Trophoblast cell (in vitro differentiated cells and primary cell): ENCODE results near the gene C1QA.

ENCODE experiments used
- DNase-seq, 2 donors: peaks; one replicate each; pipeline ENCODE4 v3.0.0-alpha.2; 2016
- H2AFZ ChIP-seq: 2 replicates; pipeline ENCODE4 v1.6.1; 2013; ENCODE audit warnings: low read length, moderate library complexity, mild to moderate bottlenecking; ENCODE audit not compliant: insufficient read depth, poor library complexity
- H2AK5ac ChIP-seq: 2 replicates; pipeline ENCODE4 v1.6.1; 2013; ENCODE audit warnings: mild to moderate bottlenecking, low read length
- H2BK120ac ChIP-seq: 2 replicates; pipeline ENCODE4 v1.6.1; 2013; ENCODE audit warnings: low read length, mild to moderate bottlenecking, moderate library complexity; ENCODE audit not compliant: insufficient read depth, poor library complexity
- H2BK12ac ChIP-seq: 2 replicates; pipeline ENCODE4 v1.6.1; 2013; ENCODE audit warnings: mild to moderate bottlenecking, low read length, moderate library complexity
- H2BK5ac ChIP-seq: 2 replicates; pipeline ENCODE4 v1.6.1; 2013; ENCODE audit warnings: low read length, low read depth, moderate library complexity, mild to moderate bottlenecking; ENCODE audit not compliant: poor library complexity
- H3K14ac ChIP-seq: 2 replicates; pipeline ENCODE4 v1.6.1; 2013; ENCODE audit warnings: mild to moderate bottlenecking, low read length
- H3K18ac ChIP-seq: 2 replicates; pipeline ENCODE4 v1.6.1; 2013; ENCODE audit warnings: mild to moderate bottlenecking, low read length
- H3K23ac ChIP-seq: 2 replicates; pipeline ENCODE4 v1.6.1; 2013; ENCODE audit warnings: low read length
- H3K27ac ChIP-seq: 2 replicates; pipeline ENCODE4 v1.5.1; 2013; ENCODE audit warnings: low read depth, mild to moderate bottlenecking, inconsistent platforms, low read length, moderate library complexity
- H3K27me3 ChIP-seq: 2 replicates; pipeline ENCODE4 v1.6.1; 2013; ENCODE audit warnings: inconsistent platforms, mild to moderate bottlenecking, low read length, moderate library complexity; ENCODE audit not compliant: insufficient read depth
- H3K36me3 ChIP-seq, 2 experiments: 1 replicate in 1 of 2; 2 replicates in 1 of 2; pipeline ENCODE4 v1.6.1; 2013; ENCODE audit warnings: low read length in 2 of 2, mild to moderate bottlenecking in 2 of 2, moderate library complexity in 1 of 2; ENCODE audit not compliant: insufficient read depth in 2 of 2, control insufficient read depth in 1 of 2
- H3K4ac ChIP-seq: 2 replicates; pipeline ENCODE4 v1.6.1; 2013; ENCODE audit warnings: low read depth, mild to moderate bottlenecking, low read length, moderate library complexity
- H3K4me1 ChIP-seq, 2 experiments: 1 replicate in 1 of 2; 2 replicates in 1 of 2; pipeline ENCODE4 v1.6.1; 2013; ENCODE audit warnings: low read length in 2 of 2, mild to moderate bottlenecking in 2 of 2, moderate library complexity in 1 of 2; ENCODE audit not compliant: insufficient read depth in 2 of 2, control insufficient read depth in 1 of 2
- H3K4me2 ChIP-seq: 2 replicates; pipeline ENCODE4 v1.6.1; 2013; ENCODE audit warnings: inconsistent platforms, mild to moderate bottlenecking, low read length, moderate library complexity
- H3K4me3 ChIP-seq: 2 replicates; pipeline ENCODE4 v1.5.1; 2013; ENCODE audit warnings: mild to moderate bottlenecking, low read depth, low read length, inconsistent platforms
- H3K79me1 ChIP-seq: one replicate; pipeline ENCODE4 v1.6.1; 2013; ENCODE audit warnings: low read length
- H3K79me2 ChIP-seq: 2 replicates; pipeline ENCODE4 v1.6.1; 2013; ENCODE audit warnings: low read length, mild to moderate bottlenecking; ENCODE audit not compliant: control insufficient read depth, insufficient read depth, poor library complexity
- H3K9ac ChIP-seq: 2 replicates; pipeline ENCODE4 v1.6.1; 2013; ENCODE audit warnings: mild to moderate bottlenecking, low read length
- H3K9me3 ChIP-seq: 2 replicates; pipeline ENCODE4 v1.6.1; 2013; ENCODE audit warnings: low read depth, mild to moderate bottlenecking, control low read depth, inconsistent platforms, low read length; ENCODE audit not compliant: insufficient read depth
- H4K12ac ChIP-seq: 2 replicates; pipeline ENCODE4 v1.6.1; 2013; ENCODE audit warnings: low read depth, mild to moderate bottlenecking, low read length, moderate library complexity
- H4K8ac ChIP-seq: 2 replicates; pipeline ENCODE4 v1.6.1; 2013; ENCODE audit warnings: low read depth, mild to moderate bottlenecking, low read length, moderate library complexity
- H4K91ac ChIP-seq: one replicate; pipeline ENCODE4 v1.6.1; 2013; ENCODE audit warnings: low read depth, mild to moderate bottlenecking, low read length, moderate library complexity
- WGBS: extraction: QIAGEN DNeasy Blood & Tissue Kit; methylation state at CpG from one replicate; pipeline ENCODE4 v1.1.7; 2013; ENCODE audit warnings: missing lambda C conversion rate; ENCODE audit not compliant: insufficient read length, insufficient coverage; ENCODE audit errors: extremely low coverage; 5-methylcytosine and 5-hydroxymethylcytosine counted together

The C1QA gene

GRCh38 chr1:22645931-22646330 lies 9.5 kb downstream of the C1QA start:
- WGBS, result no CpG with 5 or more reads among the region's 7 CpGs

GRCh38 chr1:22646384-22646783 lies 10.0 kb downstream of the C1QA start:
- Histone ChIP-seq H4K8ac (no peak overlapping the region), H3K27me3 (no peaks in the 10 kb centered on the region), H3K23ac (no peak overlapping the region), H3K4me1 (peaks cover 0 to 6% of the 10 kb centered on the region in 2 experiments), H3K9me3 (no peaks in the 10 kb centered on the region), H4K12ac (no peak overlapping the region), H2AFZ (no peak overlapping the region), H4K91ac (no peak overlapping the region), H3K4ac (no peak overlapping the region), H3K4me3 (no peak overlapping the region), H2BK120ac (no peak overlapping the region), H3K27ac (no peak overlapping the region), H3K79me1 (no peaks in the 10 kb centered on the region), H3K4me2 (no peak overlapping the region), H2AK5ac (no peak overlapping the region), H3K14ac (no peak overlapping the region), H2BK12ac (no peak overlapping the region), H2BK5ac (no peak overlapping the region), H3K9ac (no peak overlapping the region), H3K36me3 (no peaks in the 10 kb centered on the region), H3K79me2 (no peaks in the 10 kb centered on the region), H3K18ac (no peak overlapping the region)
- WGBS, result no CpG with 5 or more reads among the region's 1 CpG
- DNase-seq, result peak in 1 of 2 donors; percentile 71

More at GRCh38 chr1:22645931-22646330, 9.5 kb downstream of the C1QA start:
- Histone ChIP-seq H4K8ac (no peak overlapping the region), H3K79me2 (no peaks in the 10 kb centered on the region), H3K9ac (no peak overlapping the region), H3K4me1 (peaks cover 4 to 8% of the 10 kb centered on the region in 2 experiments), H3K18ac (no peak overlapping the region), H3K23ac (no peak overlapping the region), H2BK120ac (no peak overlapping the region), H3K14ac (no peak overlapping the region), H3K4ac (no peak overlapping the region), H3K4me2 (no peak overlapping the region), H2AFZ (no peak overlapping the region), H2BK12ac (no peak overlapping the region), H4K91ac (no peak overlapping the region), H3K27ac (no peak overlapping the region), H3K27me3 (no peaks in the 10 kb centered on the region), H3K36me3 (no peaks in the 10 kb centered on the region), H2BK5ac (no peak overlapping the region), H3K9me3 (no peaks in the 10 kb centered on the region), H3K79me1 (no peaks in the 10 kb centered on the region), H4K12ac (no peak overlapping the region), H2AK5ac (no peak overlapping the region), H3K4me3 (no peak overlapping the region)
- DNase-seq, result peak; percentile 55 to 57

- no peaks in the 10 kb centered on the region for H3K9me3 ChIP-seq
- H4K12ac ChIP-seq, result no peak overlapping the region
- no peaks in the 10 kb centered on the region for H3K79me2 ChIP-seq
- H2BK5ac ChIP-seq, result no peak overlapping the region
- H2AK5ac ChIP-seq, result no peak overlapping the region
- no peaks in the 10 kb centered on the region for H3K27me3 ChIP-seq
- no peak overlapping the region for H2AFZ ChIP-seq
- no peak overlapping the region for H3K18ac ChIP-seq
- no peak overlapping the region for H3K9ac ChIP-seq
- WGBS, result no CpG with 5 or more reads among the region's 13 CpGs
- no peak for DNase-seq
- no peak overlapping the region for H3K4me2 ChIP-seq
- H2BK120ac ChIP-seq, result no peak overlapping the region
- no peak overlapping the region for H4K8ac ChIP-seq
- H2BK12ac ChIP-seq, result no peak overlapping the region
- no peak overlapping the region for H3K23ac ChIP-seq
- no peak overlapping the region for H3K4me3 ChIP-seq
- H3K27ac ChIP-seq, result no peak overlapping the region
- no peaks in the 10 kb centered on the region for H3K79me1 ChIP-seq
- H3K4me1 ChIP-seq, result peaks cover 0 to 2% of the 10 kb centered on the region in 2 experiments
- no peaks in the 10 kb centered on the region for H3K36me3 ChIP-seq
- H3K14ac ChIP-seq, result no peak overlapping the region
- no peak overlapping the region for H4K91ac ChIP-seq
- H3K4ac ChIP-seq, result no peak overlapping the region
These were observed 13.8 kb downstream of the C1QA start for GRCh38 chr1:22650089-22650693.

- Histone ChIP-seq H3K79me2 (no peaks in the 10 kb centered on the region), H2BK12ac (no peak overlapping the region), H3K23ac (no peak overlapping the region), H3K9me3 (no peaks in the 10 kb centered on the region), H3K4me1 (no peaks in the 10 kb centered on the region), H3K4me2 (no peak overlapping the region), H3K36me3 (no peaks in the 10 kb centered on the region), H4K8ac (no peak overlapping the region), H2BK120ac (no peak overlapping the region), H4K91ac (no peak overlapping the region), H3K4me3 (no peak overlapping the region), H3K27ac (no peak overlapping the region), H2AK5ac (no peak overlapping the region), H3K9ac (no peak overlapping the region), H3K14ac (no peak overlapping the region), H4K12ac (no peak overlapping the region), H2AFZ (no peak overlapping the region), H3K79me1 (no peaks in the 10 kb centered on the region), H2BK5ac (no peak overlapping the region), H3K27me3 (no peaks in the 10 kb centered on the region), H3K4ac (no peak overlapping the region), H3K18ac (no peak overlapping the region)
- no peak for DNase-seq
- no CpG with 5 or more reads among the region's 15 CpGs for WGBS
These were observed 15.8 kb downstream of the C1QA start for GRCh38 chr1:22651941-22652856.
